SU-DHL-6 (cell line): Measurements from ENCODE around the gene PRKAG3.

Source experiments
- H2AFZ ChIP-seq: fragments of 200-600 bp; sonication (generic); 2 replicates; pipeline ENCODE4 v1.6.1; 2014; ENCODE audit warnings: low read depth, mild to moderate bottlenecking, moderate library complexity, mixed read lengths, antibody characterized with exemption, low read length; ENCODE audit not compliant: severe bottlenecking
- H3F3A ChIP-seq: fragments of 200-600 bp; shearing (Covaris generic); 2 replicates; pipeline ENCODE4 v1.6.0; 2016; ENCODE audit warnings: antibody characterized with exemption, mild to moderate bottlenecking; ENCODE audit not compliant: insufficient read depth
- H3K27ac ChIP-seq: fragments of 200-600 bp; sonication (generic); 2 replicates; pipeline ENCODE4 v1.5.1; 2016; ENCODE audit warnings: low read depth, mild to moderate bottlenecking, low read length, moderate library complexity, mixed read lengths
- H3K27me3 ChIP-seq: fragments of 200-600 bp; sonication (generic), shearing (Covaris generic); 2 replicates; pipeline ENCODE4 v1.6.0; 2014; ENCODE audit warnings: mild to moderate bottlenecking, low read length
- H3K36me3 ChIP-seq: fragments of 200-600 bp; sonication (generic); 2 replicates; pipeline ENCODE4 v1.6.1; 2014; ENCODE audit warnings: mild to moderate bottlenecking, low read length, mixed read lengths
- H3K4me2 ChIP-seq: fragments of 300-600, 200-600 bp; shearing (Covaris generic), sonication (generic); 2 replicates; pipeline ENCODE4 v1.6.0; 2014; ENCODE audit warnings: low read length, low read depth, mild to moderate bottlenecking; ENCODE audit not compliant: poor library complexity, severe bottlenecking
- H3K4me3 ChIP-seq: fragments of 200-600 bp; sonication (generic); 2 replicates; pipeline ENCODE4 v1.5.1; 2014; ENCODE audit warnings: antibody characterized with exemption, low read length, mild to moderate bottlenecking, mixed read lengths; ENCODE audit not compliant: insufficient read depth, poor library complexity, severe bottlenecking
- H3K79me2 ChIP-seq: fragments of 200-600 bp; sonication (generic); 2 replicates; pipeline ENCODE4 v1.6.1; 2014; ENCODE audit warnings: mild to moderate bottlenecking, low read length, moderate library complexity; ENCODE audit not compliant: insufficient read depth
- H3K9ac ChIP-seq: fragments of 200-600 bp; sonication (generic); 2 replicates; pipeline ENCODE4 v1.7.0; 2014; ENCODE audit warnings: mild to moderate bottlenecking, low read length
- H3K9me2 ChIP-seq: fragments of 200-600 bp; sonication (generic); replicated peaks from 2 replicates; pipeline ENCODE4 v1.6.1; 2014; ENCODE audit warnings: low read length; ENCODE audit not compliant: insufficient read depth
- H3K9me3 ChIP-seq: fragments of 200-600 bp; sonication (generic); 2 replicates; pipeline ENCODE4 v1.6.1; 2014; ENCODE audit warnings: low read length, mixed read lengths; ENCODE audit not compliant: insufficient read depth
- H4K20me1 ChIP-seq: fragments of 200-600 bp; sonication (generic); 2 replicates; pipeline ENCODE4 v1.6.1; 2014; ENCODE audit warnings: low read depth, mild to moderate bottlenecking, antibody characterized with exemption, low read length, moderate library complexity, mixed read lengths
- CTCF ChIP-seq: fragments of 200-600 bp; sonication (generic); IDR thresholded peaks from one replicate; pipeline ENCODE4 v1.5.1; 2017; ENCODE audit warnings: antibody characterized with exemption, mild to moderate bottlenecking, low read length, moderate library complexity; ENCODE audit not compliant: insufficient read depth, poor library complexity, severe bottlenecking
- EZH2phosphoT487 ChIP-seq: fragments of 200-600 bp; sonication (generic), shearing (Covaris generic); conservative IDR thresholded peaks from 2 replicates; pipeline ENCODE4 v1.6.1; 2018; ENCODE audit warnings: mild to moderate bottlenecking, antibody characterized with exemption, low read length, moderate library complexity, mixed read lengths

The PRKAG3 gene

GRCh38 chr2:218798767-218799504 lies 32.7 kb downstream of the PRKAG3 start:
- TF ChIP-seq EZH2phosphoT487: no peak
- no peak for TF ChIP-seq CTCF
- H2AFZ ChIP-seq: no peak overlapping the region
- H3K4me3 ChIP-seq: no peak overlapping the region
- no peaks in the 10 kb centered on the region for H3K79me2 ChIP-seq
- no peak overlapping the region for H3K27ac ChIP-seq
- no peaks in the 10 kb centered on the region for H3K36me3 ChIP-seq
- H4K20me1 ChIP-seq: no peaks in the 10 kb centered on the region
- no peaks in the 10 kb centered on the region for H3K9me3 ChIP-seq
- no peak overlapping the region for H3K9ac ChIP-seq
- H3K4me2 ChIP-seq: no peak overlapping the region
- no peaks in the 10 kb centered on the region for H3K9me2 ChIP-seq
- H3F3A ChIP-seq: no peaks in the 10 kb centered on the region
- no peaks in the 10 kb centered on the region for H3K27me3 ChIP-seq

- H3K4me2 ChIP-seq: no peak overlapping the region
Observed at GRCh38 chr2:218796691-218797090, 34.9 kb downstream of the PRKAG3 start.

GRCh38 chr2:218792433-218792832 lies 39.2 kb downstream of the PRKAG3 start:
- Histone ChIP-seq H3F3A (no peaks in the 10 kb centered on the region), H4K20me1 (no peaks in the 10 kb centered on the region), H3K4me2 (no peak overlapping the region), H3K9me2 (no peaks in the 10 kb centered on the region), H3K27ac (no peak overlapping the region), H3K9me3 (no peaks in the 10 kb centered on the region), H3K27me3 (no peaks in the 10 kb centered on the region), H3K4me3 (no peak overlapping the region), H3K36me3 (no peaks in the 10 kb centered on the region), H3K9ac (no peak overlapping the region), H2AFZ (no peak overlapping the region), H3K79me2 (no peaks in the 10 kb centered on the region)
- TF ChIP-seq CTCF (no peak), EZH2phosphoT487 (no peak)

More at GRCh38 chr2:218796691-218797090, 34.9 kb downstream of the PRKAG3 start:
- TF ChIP-seq CTCF (no peak), EZH2phosphoT487 (no peak)
- Histone ChIP-seq H2AFZ (no peak overlapping the region), H3K4me3 (no peak overlapping the region), H3K9me2 (no peaks in the 10 kb centered on the region), H3K27ac (no peak overlapping the region), H3F3A (no peaks in the 10 kb centered on the region), H3K27me3 (no peaks in the 10 kb centered on the region), H4K20me1 (no peaks in the 10 kb centered on the region), H3K9ac (no peak overlapping the region), H3K36me3 (no peaks in the 10 kb centered on the region), H3K9me3 (no peaks in the 10 kb centered on the region), H3K79me2 (no peaks in the 10 kb centered on the region)
